ENCODE results near the gene AIDA. TPM values are rescaled to one million over a fixed set of nuclear protein-coding genes. Genes with fewer than 3 reads are reported as not detected.
A peak's percentile ranks its signal among the peaks of the same experiment; 100 is the strongest.

AIDA gene
- total RNA-seq, 1 donor from 2014 or later: 74.5 TPM

GRCh38 chr1:222624214-222624613, 88.1 kb downstream of the AIDA start:
- no peak for DNase-seq (ENCODE audit: low spot score)
- no peaks in the 10 kb centered on the region for H3K9me3 Mint-ChIP-seq (ENCODE audit: low read depth)
- H3K4me3 Mint-ChIP-seq (ENCODE audit: unreplicated experiment): no peak overlapping the region
- peaks cover 26% of the 10 kb centered on the region for H3K4me1 Mint-ChIP-seq (ENCODE audit: low read depth)
- peaks cover 29% of the 10 kb centered on the region for H3K36me3 Mint-ChIP-seq (ENCODE audit: low read depth)
- no peak for TF ChIP-seq CTCF (IDR thresholded peaks at IDR 0.05)
- H3K27me3 Mint-ChIP-seq (ENCODE audit: low read depth): no peaks in the 10 kb centered on the region
- H3K27ac Mint-ChIP-seq (ENCODE audit: unreplicated experiment): no peak overlapping the region

- DNase-seq (ENCODE audit: low spot score): no peak
- Mint-ChIP-seq H3K36me3 (ENCODE audit: low read depth) (peaks cover 29% of the 10 kb centered on the region), H3K27ac (ENCODE audit: unreplicated experiment) (no peak overlapping the region), H3K4me3 (ENCODE audit: unreplicated experiment) (no peak overlapping the region), H3K27me3 (ENCODE audit: low read depth) (no peaks in the 10 kb centered on the region), H3K9me3 (ENCODE audit: low read depth) (no peaks in the 10 kb centered on the region), H3K4me1 (ENCODE audit: low read depth) (peaks cover 23% of the 10 kb centered on the region)
- no peak for TF ChIP-seq CTCF (IDR thresholded peaks at IDR 0.05)
Measured at GRCh38 chr1:222623458-222623857, 88.8 kb downstream of the AIDA start.

GRCh38 chr1:222622765-222623164, 89.5 kb downstream of the AIDA start:
- Mint-ChIP-seq H3K27ac (ENCODE audit: unreplicated experiment) (no peak overlapping the region), H3K4me1 (ENCODE audit: low read depth) (peaks cover 21% of the 10 kb centered on the region), H3K36me3 (ENCODE audit: low read depth) (peaks cover 23% of the 10 kb centered on the region), H3K4me3 (ENCODE audit: unreplicated experiment) (no peak overlapping the region), H3K27me3 (ENCODE audit: low read depth) (no peaks in the 10 kb centered on the region), H3K9me3 (ENCODE audit: low read depth) (no peaks in the 10 kb centered on the region)
- DNase-seq (ENCODE audit: low spot score): no peak
- no peak for TF ChIP-seq CTCF (IDR thresholded peaks at IDR 0.05)

GRCh38 chr1:222620566-222620965, 91.7 kb downstream of the AIDA start:
- Mint-ChIP-seq H3K27me3 (ENCODE audit: low read depth) (no peaks in the 10 kb centered on the region), H3K9me3 (ENCODE audit: low read depth) (no peaks in the 10 kb centered on the region), H3K4me3 (ENCODE audit: unreplicated experiment) (no peak overlapping the region), H3K4me1 (ENCODE audit: low read depth) (peaks cover 20% of the 10 kb centered on the region), H3K27ac (ENCODE audit: unreplicated experiment) (no peak overlapping the region), H3K36me3 (ENCODE audit: low read depth) (peaks cover 10% of the 10 kb centered on the region)
- no peak for TF ChIP-seq CTCF (IDR thresholded peaks at IDR 0.05)
- DNase-seq (ENCODE audit: low spot score): no peak

- Mint-ChIP-seq H3K27ac (ENCODE audit: unreplicated experiment) (peak overlapping the region; percentile 70), H3K4me3 (ENCODE audit: unreplicated experiment) (peak overlapping the region; percentile 87), H3K27me3 (ENCODE audit: low read depth) (peaks cover 9% of the 10 kb centered on the region), H3K36me3 (ENCODE audit: low read depth) (peaks cover 10% of the 10 kb centered on the region), H3K9me3 (ENCODE audit: low read depth) (no peaks in the 10 kb centered on the region), H3K4me1 (ENCODE audit: low read depth) (peaks cover 20% of the 10 kb centered on the region)
- TF ChIP-seq CTCF (IDR thresholded peaks at IDR 0.05): no peak
- no peak for DNase-seq (ENCODE audit: low spot score)
Measured at GRCh38 chr1:222618880-222619596, 93.3 kb downstream of the AIDA start.

Other genes starting within 250 kb of the AIDA start
- gene HHIPL2, start 164.4 kb downstream of the AIDA start, total RNA-seq: not detected in 3 replicates
- gene TAF1A, start 122.6 kb downstream of the AIDA start, total RNA-seq: 3.3 to 6.6 TPM (median 3.7 TPM) in 3 replicates
- 92.3 to 107 TPM (median 96.4 TPM) in 3 replicates for gene MIA3, start 94.4 kb downstream of the AIDA start, total RNA-seq
- 32.5 to 36.1 TPM (median 35.6 TPM) in 3 replicates for gene BROX, start 73 bp upstream of the AIDA start, total RNA-seq
- not detected in 3 replicates for gene FAM177B, start 24.7 kb upstream of the AIDA start, total RNA-seq
- 4.7 to 5.9 TPM (median 5.6 TPM) in 3 replicates for gene DISP1, start 102.5 kb upstream of the AIDA start, total RNA-seq

All from chondrocyte (in vitro differentiated cells).